Natural killer cell (primary cell): ENCODE data around the gene FOXN3. TPM values are rescaled to one million over a fixed set of nuclear protein-coding genes. Genes with fewer than 3 reads are reported as not detected.

ENCODE experiments used
- ATAC-seq, 3 donors: fragments of 150-1000 bp in 2 of 3; fragments of 200-7000 bp in 1 of 3; cut with Tn5 transposase; 1 replicate in 1 of 3; 2 replicates in 2 of 3; pipeline ENCODE4 v1.10.0; 2021; ENCODE audit warnings: mild to moderate bottlenecking in 2 of 3, moderate library complexity in 2 of 3
- DNase-seq, 2 donors: peaks; one replicate each; pipeline versions ENCODE4 v3.0.0 to v3.0.0-alpha.2; 2013 to 2021; ENCODE audit warnings: mixed read lengths in 1 of 2
- H3K27ac ChIP-seq: one replicate; pipeline ENCODE4 v1.5.1; 2013; ENCODE audit warnings: mild to moderate bottlenecking, low read length
- H3K27me3 ChIP-seq: one replicate; pipeline ENCODE4 v1.6.1; 2013; ENCODE audit warnings: low read length; ENCODE audit not compliant: control insufficient read depth, insufficient read depth
- H3K36me3 ChIP-seq: one replicate; pipeline ENCODE4 v1.6.1; 2013; ENCODE audit warnings: low read length; ENCODE audit not compliant: control insufficient read depth, insufficient read depth
- H3K4me1 ChIP-seq: one replicate; pipeline ENCODE4 v1.6.1; 2013; ENCODE audit warnings: low read length; ENCODE audit not compliant: control insufficient read depth, insufficient read depth
- H3K4me3 ChIP-seq: one replicate; pipeline ENCODE4 v1.5.1; 2013; ENCODE audit warnings: low read length
- H3K9me3 ChIP-seq: one replicate; pipeline ENCODE4 v1.6.1; 2013; ENCODE audit warnings: low read length; ENCODE audit not compliant: control insufficient read depth, insufficient read depth
- H3K27ac Mint-ChIP-seq, 2 donors: one replicate each; pipeline ENCODE4 v1.8.0; 2022; ENCODE audit warnings: mild to moderate bottlenecking in 2 of 2, mixed read lengths in 2 of 2, moderate library complexity in 1 of 2
- H3K27me3 Mint-ChIP-seq, 2 donors: one replicate each; pipeline ENCODE4 v1.8.0; 2022; ENCODE audit warnings: low read depth in 2 of 2, mixed read lengths in 2 of 2
- H3K36me3 Mint-ChIP-seq: one replicate; pipeline ENCODE4 v1.8.0; 2022; ENCODE audit warnings: mixed read lengths
- H3K4me1 Mint-ChIP-seq, 2 donors: one replicate each; pipeline ENCODE4 v1.8.0; 2022; ENCODE audit warnings: mixed read lengths in 2 of 2
- H3K4me3 Mint-ChIP-seq: one replicate; pipeline ENCODE4 v1.8.0; 2022; ENCODE audit warnings: mild to moderate bottlenecking, moderate library complexity, mixed read lengths
- H3K9me3 Mint-ChIP-seq, 2 donors: one replicate each; pipeline ENCODE4 v1.8.0; 2022; ENCODE audit warnings: mixed read lengths in 2 of 2
- CTCF ChIP-seq: fragments of 200-600 bp; IDR thresholded peaks from one replicate; pipeline ENCODE4 v1.8.0; 2022; ENCODE audit warnings: antibody characterized with exemption
- WGBS: methylation state at CpG from one replicate; pipeline ENCODE4 v1.1.7; 2013; ENCODE audit warnings: missing lambda C conversion rate; ENCODE audit not compliant: insufficient coverage; 5-methylcytosine and 5-hydroxymethylcytosine counted together
- intact Hi-C: fragments of 100-400 bp; cut with micrococcal nuclease; formaldehyde crosslinking; loops from one replicate; pipeline ENCODE4 v1.14.2; 2022
- total RNA-seq, 4 donors: library from RNA; stranded (reverse); fragments of 120-200 nt in 1 of 4; gene quantifications; one replicate each; pipeline versions ENCODE4 v1.2.3 to v1.2.4, GENCODE V29; 2013 to 2022

The FOXN3 gene
- total RNA-seq, 3 donors from 2014 or later (not counting 1 experiment from before 2014, with no cell fraction given) = 209 to 216 (median 209) TPM

DNA sequence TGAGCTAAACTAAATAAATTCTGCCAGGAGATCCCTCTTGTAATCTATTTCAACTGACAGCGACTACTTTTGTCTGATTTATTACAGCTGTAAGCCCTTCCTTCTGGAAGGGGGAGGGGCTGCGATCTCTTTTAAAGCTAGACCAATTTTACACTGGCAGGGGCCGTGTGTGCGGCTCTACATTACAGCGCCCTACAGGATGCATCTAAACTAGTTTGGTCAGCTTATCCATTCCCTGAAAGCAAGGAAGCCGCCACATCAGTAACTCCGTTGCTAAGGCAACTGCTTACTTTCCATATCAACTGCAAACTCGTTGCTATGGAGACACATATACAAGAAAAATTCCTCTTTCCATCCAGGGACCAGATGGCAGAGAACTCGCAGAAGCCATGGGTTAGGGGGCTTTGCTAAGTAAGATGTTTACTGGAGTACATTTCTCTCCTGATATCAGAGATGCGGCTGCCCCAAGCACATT lies 17.4 kb downstream of the FOXN3 start:
- DNase-seq (no peak), ATAC-seq (peak in 2 of 3 donors; percentile 58 to 59)
- no peak overlapping the region for H3K4me3 Mint-ChIP-seq
- Histone ChIP-seq H3K4me1 (peaks cover 5% of the 10 kb centered on the region), H3K9me3 (no peaks in the 10 kb centered on the region), H3K4me3 (no peak overlapping the region), H3K27me3 (no peaks in the 10 kb centered on the region), H3K36me3 (no peaks in the 10 kb centered on the region), H3K27ac (no peak overlapping the region)
- H3K9me3 Mint-ChIP-seq = no peaks in the 10 kb centered on the region
- WGBS = 61% methylated on average over 10 of the region's 10 CpGs
- H3K27me3 Mint-ChIP-seq = no peaks in the 10 kb centered on the region
- intact Hi-C loops = no loop called here
- H3K27ac Mint-ChIP-seq = peak overlapping the region; percentile 24 to 76
- no peaks in the 10 kb centered on the region for H3K36me3 Mint-ChIP-seq
- peaks cover 76 to 81% of the 10 kb centered on the region in 2 donors for H3K4me1 Mint-ChIP-seq
- TF ChIP-seq CTCF = no peak

DNA sequence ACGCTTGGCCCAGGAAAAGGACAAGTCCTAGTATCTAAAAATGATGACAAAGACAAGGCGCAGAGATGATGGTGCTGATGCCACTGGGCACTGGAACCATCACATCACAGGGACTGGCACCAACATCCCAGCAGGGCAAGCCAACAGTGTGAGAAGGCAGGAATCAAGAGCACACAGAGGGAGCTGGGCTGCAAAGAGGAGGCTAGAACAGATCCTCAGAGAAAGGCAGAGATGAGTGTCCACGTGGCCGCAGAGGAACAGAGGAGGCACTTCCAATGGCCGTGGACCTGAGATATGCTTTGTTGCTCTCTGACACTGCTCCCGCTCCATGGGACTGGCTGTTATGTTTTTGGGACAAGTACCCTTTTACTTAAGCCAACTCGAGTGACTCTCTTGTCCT lies 17.9 kb downstream of the FOXN3 start:
- no peaks in the 10 kb centered on the region for H3K9me3 Mint-ChIP-seq
- DNase-seq = no peak
- H3K4me3 Mint-ChIP-seq = no peak overlapping the region
- H3K36me3 ChIP-seq = no peaks in the 10 kb centered on the region
- no peaks in the 10 kb centered on the region for H3K9me3 ChIP-seq
- no peak overlapping the region for H3K4me3 ChIP-seq
- no peaks in the 10 kb centered on the region for H3K36me3 Mint-ChIP-seq
- H3K27me3 ChIP-seq = no peaks in the 10 kb centered on the region
- peak overlapping the region; percentile 24 to 76 for H3K27ac Mint-ChIP-seq
- H3K4me1 ChIP-seq = peaks cover 5% of the 10 kb centered on the region
- no peak for ATAC-seq
- TF ChIP-seq CTCF = no peak
- H3K4me1 Mint-ChIP-seq = peaks cover 81 to 86% of the 10 kb centered on the region in 2 donors
- intact Hi-C loops = no loop called here
- 95% methylated on average over 7 of the region's 7 CpGs for WGBS
- H3K27ac ChIP-seq = no peak overlapping the region
- no peaks in the 10 kb centered on the region for H3K27me3 Mint-ChIP-seq

- no peaks in the 10 kb centered on the region for H3K9me3 Mint-ChIP-seq
Observed at GRCh38 chr14:89397569-89398230, 19.3 kb downstream of the FOXN3 start.

More at GRCh38 chr14:89397569-89398230, 19.3 kb downstream of the FOXN3 start:
- no peaks in the 10 kb centered on the region for H3K9me3 ChIP-seq
- H3K4me3 ChIP-seq = no peak overlapping the region
- DNase-seq (no peak), ATAC-seq (no peak)
- H3K27ac ChIP-seq = no peak overlapping the region
- H3K27me3 ChIP-seq = no peaks in the 10 kb centered on the region
- H3K4me1 ChIP-seq = peaks cover 15% of the 10 kb centered on the region
- peaks cover 82 to 88% of the 10 kb centered on the region in 2 donors for H3K4me1 Mint-ChIP-seq
- H3K27ac Mint-ChIP-seq = peak overlapping the region; percentile 48 to 66
- intact Hi-C loops = no loop called here
- WGBS = 94% methylated on average over 3 of the region's 3 CpGs
- no peaks in the 10 kb centered on the region for H3K36me3 ChIP-seq
- TF ChIP-seq CTCF = no peak
- H3K4me3 Mint-ChIP-seq = no peak overlapping the region
- H3K36me3 Mint-ChIP-seq = no peaks in the 10 kb centered on the region
- H3K27me3 Mint-ChIP-seq = no peaks in the 10 kb centered on the region
